Effector memory CD4-positive, alpha-beta T cell (primary cell): ENCODE results near the gene FAM151A.

Source experiments
- DNase-seq, 3 donors: peaks; one replicate each; pipeline ENCODE4 v3.0.0-alpha.2; 2020
- H3K27ac ChIP-seq: 2 replicates; pipeline ENCODE4 v1.7.0; 2013; ENCODE audit warnings: mild to moderate bottlenecking, low read length, moderate library complexity; ENCODE audit not compliant: insufficient read depth, poor library complexity, severe bottlenecking
- H3K27me3 ChIP-seq: replicated peaks from 2 replicates; pipeline ENCODE4 v1.7.0; 2013; ENCODE audit warnings: mild to moderate bottlenecking, low read length; ENCODE audit not compliant: insufficient read depth, control insufficient read depth, poor library complexity, severe bottlenecking
- H3K36me3 ChIP-seq: 2 replicates; pipeline ENCODE4 v1.7.0; 2013; ENCODE audit warnings: mild to moderate bottlenecking, low read length, moderate library complexity; ENCODE audit not compliant: control insufficient read depth, insufficient read depth
- H3K4me1 ChIP-seq: 2 replicates; pipeline ENCODE4 v1.7.0; 2013; ENCODE audit warnings: low read length, mild to moderate bottlenecking; ENCODE audit not compliant: control insufficient read depth, insufficient read depth, poor library complexity, severe bottlenecking
- H3K4me3 ChIP-seq: 2 replicates; pipeline ENCODE4 v1.7.0; 2013; ENCODE audit warnings: low read length, low read depth, mild to moderate bottlenecking; ENCODE audit not compliant: insufficient read depth, poor library complexity, severe bottlenecking
- H3K9me3 ChIP-seq: 2 replicates; pipeline ENCODE4 v1.7.0; 2013; ENCODE audit warnings: mild to moderate bottlenecking, low read length, moderate library complexity; ENCODE audit not compliant: control insufficient read depth

FAM151A gene

GRCh38 chr1:54610601-54611580 lies 12.4 kb downstream of the FAM151A start:
- no peaks in the 10 kb centered on the region for H3K36me3 ChIP-seq
- H3K4me3 ChIP-seq, result no peak overlapping the region
- H3K27me3 ChIP-seq, result no peaks in the 10 kb centered on the region
- no peaks in the 10 kb centered on the region for H3K4me1 ChIP-seq
- no peaks in the 10 kb centered on the region for H3K9me3 ChIP-seq
- DNase-seq, result no peak
- no peak overlapping the region for H3K27ac ChIP-seq

- no peaks in the 10 kb centered on the region for H3K4me1 ChIP-seq
- no peak for DNase-seq
- no peak overlapping the region for H3K27ac ChIP-seq
- no peaks in the 10 kb centered on the region for H3K9me3 ChIP-seq
- H3K36me3 ChIP-seq, result no peaks in the 10 kb centered on the region
- H3K4me3 ChIP-seq, result no peak overlapping the region
- H3K27me3 ChIP-seq, result no peaks in the 10 kb centered on the region
These were observed 13.3 kb downstream of the FAM151A start for GRCh38 chr1:54610048-54610447.

GRCh38 chr1:54609301-54609921 lies 13.9 kb downstream of the FAM151A start:
- H3K27me3 ChIP-seq, result no peaks in the 10 kb centered on the region
- no peaks in the 10 kb centered on the region for H3K36me3 ChIP-seq
- H3K4me1 ChIP-seq, result no peaks in the 10 kb centered on the region
- DNase-seq, result no peak
- H3K4me3 ChIP-seq, result no peak overlapping the region
- H3K27ac ChIP-seq, result no peak overlapping the region
- no peaks in the 10 kb centered on the region for H3K9me3 ChIP-seq

GRCh38 chr1:54608566-54609230 lies 14.6 kb downstream of the FAM151A start:
- DNase-seq, result no peak
- Histone ChIP-seq H3K9me3 (no peaks in the 10 kb centered on the region), H3K36me3 (no peaks in the 10 kb centered on the region), H3K4me1 (no peaks in the 10 kb centered on the region), H3K27me3 (no peaks in the 10 kb centered on the region), H3K27ac (no peak overlapping the region), H3K4me3 (no peak overlapping the region)

- Histone ChIP-seq H3K27ac (no peak overlapping the region), H3K4me1 (no peaks in the 10 kb centered on the region), H3K36me3 (no peaks in the 10 kb centered on the region), H3K27me3 (no peaks in the 10 kb centered on the region), H3K9me3 (no peaks in the 10 kb centered on the region), H3K4me3 (no peak overlapping the region)
- no peak for DNase-seq
These were observed 15.3 kb downstream of the FAM151A start for GRCh38 chr1:54607821-54608565.

- Histone ChIP-seq H3K4me1 (no peaks in the 10 kb centered on the region), H3K27ac (no peak overlapping the region), H3K9me3 (no peaks in the 10 kb centered on the region), H3K27me3 (no peaks in the 10 kb centered on the region), H3K36me3 (no peaks in the 10 kb centered on the region), H3K4me3 (no peak overlapping the region)
- DNase-seq, result no peak
These were observed 16.4 kb downstream of the FAM151A start for GRCh38 chr1:54606990-54607325.

- no peak for DNase-seq
- Histone ChIP-seq H3K4me1 (no peaks in the 10 kb centered on the region), H3K27me3 (no peaks in the 10 kb centered on the region), H3K36me3 (no peaks in the 10 kb centered on the region), H3K9me3 (no peaks in the 10 kb centered on the region), H3K27ac (no peak overlapping the region), H3K4me3 (no peak overlapping the region)
These were observed 17.0 kb downstream of the FAM151A start for GRCh38 chr1:54606096-54606989.

- Histone ChIP-seq H3K4me3 (no peak overlapping the region), H3K27ac (no peak overlapping the region), H3K9me3 (no peaks in the 10 kb centered on the region), H3K27me3 (no peaks in the 10 kb centered on the region), H3K4me1 (no peaks in the 10 kb centered on the region), H3K36me3 (no peaks in the 10 kb centered on the region)
- no peak for DNase-seq
These were observed 18.6 kb downstream of the FAM151A start for GRCh38 chr1:54604572-54605370.
